Occipital lobe (tissue), 2 donors: Measurements from ENCODE around the gene FAM240A. TPM values are rescaled to one million over a fixed set of nuclear protein-coding genes. Genes with fewer than 3 reads are reported as not detected.
"Not testable (repeated sequence)": the region's sequence is repeated elsewhere in the genome, so short reads cannot be mapped to it uniquely, and the experiment has no call there.

Source experiments
- DNase-seq: peaks from one replicate; lab custom pipeline; 2025; lab: John Stamatoyannopoulos, UW
- total RNA-seq: library from RNA; depleted of rRNA; stranded (reverse); fragments of >200 nt; gene quantifications from one replicate; pipeline ENCODE4 v1.2.3, GENCODE V29; 2014

Gene FAM240A
- total RNA-seq, 1 donor from 2014 or later = not detected

- no peak for DNase-seq
Measured at GRCh38 chr3:46586738-46587246, 25.5 kb upstream of the FAM240A start.

GRCh38 chr3:46587268-46587667 is 25.1 kb upstream of the FAM240A start:
- not testable (repeated sequence) for DNase-seq

GRCh38 chr3:46593274-46593862 is 19.0 kb upstream of the FAM240A start:
- DNase-seq = no peak

- no peak for DNase-seq
Measured at GRCh38 chr3:46593979-46594378, 18.3 kb upstream of the FAM240A start.

DNA sequence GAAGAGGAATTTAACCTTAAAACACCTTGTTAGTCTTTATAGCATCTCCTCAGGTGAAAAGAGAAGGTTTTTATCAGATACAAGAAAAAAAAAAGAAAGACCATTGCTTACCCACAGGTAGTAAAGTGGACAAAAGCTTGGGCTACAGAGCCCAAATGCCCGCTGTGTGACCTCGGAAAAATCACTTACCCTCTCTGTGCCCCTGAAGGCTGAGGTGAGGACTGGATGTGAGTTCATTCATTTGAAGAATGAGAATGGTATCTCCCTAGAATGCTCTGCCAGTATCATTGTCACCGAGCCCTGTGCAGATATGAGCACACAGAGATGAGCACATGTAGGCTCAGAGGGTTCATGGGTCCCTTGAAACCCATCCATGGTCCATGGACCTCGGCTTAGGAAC is 17.6 kb upstream of the FAM240A start:
- DNase-seq = no peak

GRCh38 chr3:46595819-46596314 is 16.5 kb upstream of the FAM240A start:
- no peak for DNase-seq

GRCh38 chr3:46599590-46599989 is 12.7 kb upstream of the FAM240A start:
- DNase-seq = no peak

DNA sequence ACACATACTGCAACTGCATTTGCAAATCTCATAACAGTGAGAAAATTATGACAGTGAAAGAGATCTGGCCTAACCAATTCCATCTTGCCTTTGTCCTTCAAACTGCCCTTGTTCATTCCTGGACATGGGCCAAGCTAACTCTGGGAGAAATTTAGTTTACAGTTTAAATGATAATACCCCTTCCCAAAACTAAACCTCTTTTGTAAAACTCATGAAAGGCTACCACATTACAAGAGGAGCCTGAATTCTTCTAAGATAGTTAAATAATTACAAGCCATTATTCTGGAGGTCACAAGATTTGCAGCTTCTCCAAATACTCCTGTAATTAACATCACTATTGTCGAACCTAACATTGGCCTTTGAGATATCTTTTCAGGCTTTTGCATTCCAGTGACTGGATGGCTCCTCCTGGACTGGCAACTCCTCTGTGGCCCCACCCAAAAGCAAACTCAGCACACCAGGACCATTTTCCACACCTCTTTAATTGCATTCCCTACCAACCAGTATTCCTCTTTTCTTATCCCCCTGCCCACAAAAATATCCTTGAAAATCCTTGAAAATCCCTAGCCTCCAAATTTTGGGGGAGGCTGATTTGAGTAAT is 8.8 kb upstream of the FAM240A start:
- DNase-seq = no peak

DNA sequence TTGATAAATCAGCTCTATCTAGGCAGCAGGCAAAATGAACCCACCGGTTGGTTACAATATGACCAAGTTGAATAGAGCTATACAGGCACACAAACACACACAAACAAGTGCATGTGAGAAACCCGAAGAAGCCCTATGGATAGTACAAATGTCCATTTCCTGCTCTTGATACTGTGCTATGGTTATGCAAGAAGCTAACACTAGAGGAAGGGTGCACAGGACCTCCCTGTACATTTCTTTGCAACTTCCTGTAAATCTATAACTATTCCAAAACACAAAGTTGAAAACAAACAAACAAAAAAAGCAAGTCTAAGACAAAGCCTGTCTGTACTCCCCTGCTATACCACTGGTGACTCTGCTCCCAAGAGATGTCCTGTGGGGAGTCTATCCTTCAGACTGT is 8.2 kb upstream of the FAM240A start:
- no peak for DNase-seq

DNA sequence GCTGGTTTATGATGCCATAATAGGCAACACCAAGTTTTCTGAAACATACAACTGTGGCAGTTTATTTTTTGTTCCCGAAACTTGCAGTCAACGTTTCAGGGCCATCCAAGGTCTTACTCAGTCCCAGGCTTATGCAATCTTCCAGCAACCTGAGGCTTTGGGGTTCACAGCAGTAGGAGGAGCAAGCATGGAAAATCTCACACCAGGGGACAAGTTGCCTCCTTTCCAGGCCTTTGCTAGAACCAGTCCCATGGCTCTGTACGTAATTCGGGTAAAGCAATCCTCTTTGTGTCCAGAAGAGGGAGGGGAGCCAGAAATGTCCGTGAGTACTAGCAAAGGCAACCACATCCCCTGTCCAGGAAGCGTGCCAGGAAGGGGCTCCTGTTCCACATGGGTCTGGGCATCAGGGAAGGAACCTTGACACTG is 4.7 kb upstream of the FAM240A start:
- no peak for DNase-seq

GRCh38 chr3:46609212-46609721 is 3.1 kb upstream of the FAM240A start:
- DNase-seq = no peak

DNA sequence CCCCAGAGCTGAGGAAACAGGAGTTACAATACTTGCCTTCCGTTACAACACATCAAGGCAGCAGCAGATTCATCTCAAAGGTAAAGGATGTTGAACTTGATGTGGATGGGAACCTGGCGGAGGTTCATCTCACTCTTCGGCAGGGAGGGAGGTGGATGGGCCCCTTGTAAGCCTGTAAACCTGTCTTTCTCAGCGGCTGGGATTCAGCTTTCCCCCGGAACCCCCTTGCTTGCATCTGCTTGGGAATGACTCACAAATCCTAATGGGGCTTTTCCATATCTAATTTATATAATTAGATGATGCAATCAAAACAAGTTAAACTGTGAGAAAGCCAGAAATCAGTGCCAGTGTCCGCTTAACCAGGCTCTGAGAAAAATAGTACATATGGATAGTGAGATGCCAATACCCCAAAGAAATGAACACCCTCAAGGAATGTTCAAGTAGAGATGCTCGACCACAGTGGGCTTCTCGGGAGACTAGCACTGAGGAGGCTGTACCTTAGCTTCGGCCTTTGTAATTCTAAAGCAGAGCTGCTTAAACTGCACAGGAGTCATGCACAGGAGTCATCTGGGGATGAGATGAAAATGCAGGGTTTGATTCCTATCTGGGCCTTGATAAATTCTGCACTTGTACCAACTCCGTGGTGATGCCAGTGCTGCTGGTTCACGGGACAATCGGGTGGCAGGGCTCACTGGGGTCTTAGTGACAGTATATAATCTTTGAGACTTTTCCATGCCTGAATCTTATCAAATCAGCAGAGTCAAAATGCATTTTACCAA is 2.2 kb upstream of the FAM240A start:
- no peak for DNase-seq

DNA sequence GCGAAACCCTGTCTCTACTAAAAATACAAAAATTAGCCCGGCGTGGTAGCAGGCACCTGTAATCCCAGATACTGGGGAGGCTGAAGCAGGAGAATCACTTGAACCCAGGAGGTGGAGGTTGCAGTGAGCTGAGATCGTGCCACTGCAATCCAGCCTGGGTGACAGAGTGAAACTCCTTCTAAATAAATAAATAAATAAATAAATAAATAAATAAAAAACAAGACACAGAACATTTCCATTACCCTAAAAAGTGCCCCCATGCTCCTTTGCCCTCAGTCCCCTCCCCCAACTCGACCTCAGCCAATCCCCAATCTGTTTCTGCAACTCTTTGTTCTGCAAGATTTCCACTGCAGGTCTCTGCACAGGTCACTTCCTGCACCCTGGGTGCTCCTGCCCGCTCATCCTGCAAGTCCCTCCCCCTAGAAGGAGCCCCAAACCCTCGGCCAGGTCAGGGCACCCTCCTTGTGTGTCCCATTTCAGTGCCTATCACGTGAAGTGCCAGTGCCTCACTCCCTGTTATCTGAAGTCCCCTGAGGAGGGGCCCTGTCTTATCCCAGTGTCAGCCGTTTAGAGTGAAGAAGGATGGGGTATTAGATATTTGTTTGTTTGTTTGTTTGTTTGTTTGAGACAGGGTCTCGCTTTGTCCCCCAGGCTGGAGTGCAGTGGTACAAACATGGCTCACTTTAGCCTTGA is 1.1 kb downstream of the FAM240A start:
- DNase-seq = no peak

DNA sequence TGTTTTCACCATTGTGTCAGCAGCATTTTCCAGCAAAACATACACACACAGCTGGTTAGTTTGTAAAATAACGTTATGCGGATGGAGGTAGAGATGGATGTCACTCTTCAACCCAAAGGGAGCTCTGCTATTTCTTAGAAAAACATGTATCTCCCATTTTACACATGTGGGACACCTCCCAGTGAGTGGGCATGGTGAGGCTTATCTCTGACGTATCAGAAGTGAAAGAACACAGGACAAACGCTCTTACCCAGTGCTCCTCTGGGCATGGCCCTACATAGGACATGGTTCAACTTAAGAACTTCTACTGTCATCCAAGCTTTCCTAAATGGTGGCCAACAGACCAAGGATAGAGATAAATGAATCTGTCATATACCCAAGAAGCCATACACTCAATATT is 2.1 kb downstream of the FAM240A start:
- no peak for DNase-seq

DNA sequence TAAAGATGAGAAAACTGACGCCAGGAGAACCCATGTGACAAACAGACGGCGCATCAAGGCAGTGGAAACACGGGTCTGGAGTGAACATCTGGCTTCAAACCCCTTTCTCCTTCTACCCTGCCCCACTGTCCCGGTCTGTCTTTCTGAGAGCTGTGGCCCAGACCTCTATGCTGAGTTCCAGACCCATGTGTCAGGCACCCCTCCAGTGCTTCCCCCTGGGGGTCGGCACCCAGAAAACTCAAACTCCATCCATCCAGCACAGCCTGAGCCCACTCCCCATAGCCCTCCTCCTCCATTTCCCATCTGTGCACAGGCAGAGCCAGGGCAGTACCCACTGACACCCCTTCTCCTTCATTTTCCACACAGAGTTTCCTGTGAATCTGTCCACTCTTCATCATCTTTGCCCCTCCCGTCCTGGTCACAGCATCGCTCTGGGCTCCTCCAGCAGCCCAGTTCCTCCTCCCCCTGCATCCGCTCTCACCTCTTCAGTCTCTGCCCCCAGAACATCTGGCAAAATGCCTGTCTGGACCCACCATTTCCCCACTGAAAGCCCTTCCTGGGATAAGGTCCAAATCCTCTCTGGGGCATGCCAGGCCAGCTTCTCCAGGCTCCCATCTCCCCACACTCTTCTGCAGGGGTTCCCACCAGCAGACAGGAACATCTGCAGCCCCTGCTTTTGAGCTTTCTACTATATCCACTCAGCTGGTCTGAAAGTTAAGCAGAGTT is 2.9 kb downstream of the FAM240A start:
- no peak for DNase-seq

DNA sequence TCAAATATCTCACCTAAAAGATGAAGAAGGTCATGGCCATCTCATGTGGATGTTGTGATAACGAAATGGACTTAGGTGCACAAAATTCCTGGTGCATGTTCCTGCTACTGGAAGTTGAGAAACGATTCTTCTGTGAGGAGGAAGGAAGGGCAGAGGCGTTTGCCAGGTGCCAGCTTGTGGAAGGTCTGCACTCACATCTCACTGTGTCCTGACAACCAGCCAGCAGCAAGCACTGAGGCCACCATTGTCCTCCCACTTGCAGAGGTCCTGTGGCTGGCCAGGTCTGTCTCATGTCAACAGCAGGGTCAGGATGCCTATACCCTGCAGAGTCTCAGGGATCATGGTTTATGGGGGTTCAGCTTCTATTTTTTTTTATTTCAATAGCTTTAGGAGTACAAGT is 3.7 kb downstream of the FAM240A start:
- DNase-seq = no peak

GRCh38 chr3:46617941-46618340 is 5.6 kb downstream of the FAM240A start:
- no peak for DNase-seq

DNA sequence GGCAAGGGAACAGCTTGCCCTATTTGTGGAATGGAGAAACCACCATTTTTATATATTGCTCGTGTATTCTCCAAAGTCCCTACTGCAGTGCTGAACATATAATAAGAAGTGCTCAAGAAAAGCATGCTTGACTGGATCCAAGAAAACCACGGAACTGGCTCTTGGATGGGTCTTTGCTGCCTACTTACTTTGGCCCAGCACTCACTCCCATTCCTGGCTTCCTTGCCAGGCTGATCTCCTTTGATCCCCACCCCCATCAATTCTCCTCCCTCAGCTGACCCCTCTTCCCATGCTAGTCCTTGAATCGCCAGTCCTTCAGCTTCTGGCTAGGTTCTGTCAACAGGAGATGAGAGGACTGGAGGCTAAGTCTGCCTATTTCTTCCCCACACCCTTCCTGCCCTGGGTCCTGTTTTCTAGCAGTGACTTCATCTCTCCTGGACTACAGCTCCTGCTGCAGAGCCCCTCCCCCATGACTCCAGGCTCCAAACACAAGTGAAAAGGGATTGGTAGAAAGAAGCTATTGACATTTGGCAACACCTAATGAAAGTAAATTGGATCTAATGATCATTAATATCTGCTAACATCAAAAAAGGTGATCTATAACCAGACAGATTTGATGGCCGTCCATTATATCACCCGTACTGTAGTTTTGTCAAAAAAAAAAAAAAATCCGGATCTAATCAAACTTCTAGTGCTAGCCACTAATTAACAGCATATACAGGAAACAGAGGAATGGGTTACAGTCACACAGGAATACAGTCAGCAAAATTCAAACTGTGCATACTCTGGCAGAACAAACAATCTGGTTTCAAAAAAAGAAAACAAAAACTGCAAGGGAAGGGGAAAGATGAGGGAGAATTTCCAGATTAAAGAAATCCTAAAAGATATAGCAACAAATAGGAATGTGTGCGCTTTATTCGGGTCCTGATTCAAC is 7.8 kb downstream of the FAM240A start:
- no peak for DNase-seq

DNA sequence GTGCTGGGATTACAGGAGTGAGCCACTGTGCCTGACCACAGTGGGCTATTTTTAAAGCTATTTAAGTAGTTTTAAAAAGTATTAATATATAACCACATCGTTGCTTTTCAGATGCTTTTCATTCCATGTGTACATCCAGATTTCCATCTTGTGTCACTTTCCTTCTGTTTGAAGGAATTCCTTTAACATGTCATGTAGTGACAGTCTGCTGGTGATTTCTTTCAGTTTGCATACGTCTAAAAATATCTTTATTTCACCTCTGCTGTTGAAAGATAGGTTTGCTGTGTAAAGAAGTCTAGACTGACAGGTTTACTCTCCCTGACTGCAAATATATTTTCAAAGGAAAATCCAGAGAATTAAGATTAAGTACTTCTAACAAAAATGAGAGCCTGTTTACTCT is 12.2 kb downstream of the FAM240A start:
- DNase-seq = no peak

DNA sequence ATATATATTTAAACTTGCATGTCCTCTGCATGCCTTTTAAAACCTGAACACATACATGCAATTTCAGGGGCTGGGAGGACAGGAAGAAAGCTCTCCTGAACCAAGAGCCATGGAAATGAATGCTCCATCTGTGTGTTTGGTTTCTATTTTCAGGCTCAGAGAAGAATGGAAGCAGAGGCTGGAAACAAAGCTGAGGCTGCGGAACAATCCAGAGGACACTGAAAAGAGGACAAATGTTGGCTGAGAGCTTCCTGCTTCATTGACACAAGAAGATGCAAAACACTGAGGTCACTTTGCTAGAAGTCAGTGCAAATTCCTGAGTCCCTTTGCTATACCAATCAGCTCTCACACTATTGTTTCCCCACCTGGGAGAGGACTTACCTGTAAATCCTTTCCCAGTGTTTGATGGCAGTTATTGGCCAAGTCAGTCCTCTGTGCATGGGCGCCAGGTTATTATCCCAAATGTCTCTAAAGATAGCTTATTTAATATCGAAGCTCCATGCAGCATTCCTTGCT is 12.7 kb downstream of the FAM240A start:
- DNase-seq = no peak
